HG02852 (cell line): ENCODE data around the gene SF1.

ENCODE experiments used
- ATAC-seq: cut with Tn5 transposase; IDR thresholded peaks from one replicate; pipeline ENCODE4 v1.9.1; 2021; ENCODE audit warnings: mild to moderate bottlenecking, moderate library complexity; ENCODE audit not compliant: unreplicated experiment

Gene SF1

DNA sequence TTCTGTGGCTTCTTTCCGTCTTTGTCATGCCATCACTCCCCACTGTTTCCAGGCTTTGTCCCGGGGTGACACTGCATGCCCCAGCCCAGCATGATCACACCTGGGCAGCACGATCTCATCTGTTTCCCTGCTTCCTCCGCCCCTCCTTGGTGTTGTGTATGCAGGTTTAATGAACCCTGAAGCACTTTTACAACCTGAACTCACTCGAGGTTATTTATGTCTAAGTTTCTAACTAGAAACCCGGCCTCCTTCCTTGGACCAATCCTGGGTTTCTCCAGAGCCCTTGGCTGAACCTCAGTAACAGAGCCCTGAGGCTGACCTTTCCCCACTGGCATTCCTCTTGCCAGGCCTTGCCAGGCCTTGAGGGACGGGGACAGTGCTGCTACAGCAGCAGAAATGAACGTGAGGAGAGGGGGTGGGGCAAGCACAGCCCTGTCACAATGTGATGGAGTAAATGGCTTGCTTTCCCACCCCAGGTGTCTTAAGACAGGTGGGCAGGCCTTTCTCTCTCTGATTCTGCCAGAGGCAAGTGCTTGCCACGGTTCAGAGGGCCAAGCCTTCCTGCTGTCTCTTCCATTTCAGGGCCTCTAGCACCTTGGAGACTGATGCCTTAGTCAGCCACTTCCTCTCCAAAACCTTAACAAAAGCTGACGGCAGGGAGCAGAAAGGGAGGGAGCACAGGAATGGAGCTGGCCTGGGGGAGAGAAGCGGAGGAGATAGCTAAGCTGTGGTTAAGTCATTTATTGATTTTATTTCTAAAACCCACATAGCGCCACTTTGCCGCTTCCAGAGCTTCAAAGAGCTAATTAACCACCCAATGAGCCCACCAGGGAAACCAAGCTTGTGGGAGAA, 15.4 kb downstream of the SF1 start:
- no peak for ATAC-seq

DNA sequence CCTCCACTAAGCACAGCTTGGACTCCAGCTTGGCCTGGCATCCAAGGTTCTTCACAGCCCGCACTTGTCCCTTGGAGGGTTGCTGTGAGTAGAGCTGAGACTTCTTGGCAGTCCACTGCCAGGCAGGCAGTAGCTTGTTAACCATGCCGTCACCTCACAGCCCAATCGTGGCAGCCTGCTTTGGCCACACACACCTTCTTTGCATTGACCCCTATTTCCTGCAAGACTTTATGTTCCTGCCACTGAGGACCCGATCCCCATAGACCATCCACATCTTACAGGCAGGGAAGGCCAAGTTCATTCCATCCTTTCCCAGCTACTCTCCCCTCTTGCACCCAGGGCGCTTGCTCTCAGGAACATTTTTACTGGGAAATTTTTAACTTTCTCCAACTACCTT, 16.1 kb downstream of the SF1 start:
- ATAC-seq = no peak

DNA sequence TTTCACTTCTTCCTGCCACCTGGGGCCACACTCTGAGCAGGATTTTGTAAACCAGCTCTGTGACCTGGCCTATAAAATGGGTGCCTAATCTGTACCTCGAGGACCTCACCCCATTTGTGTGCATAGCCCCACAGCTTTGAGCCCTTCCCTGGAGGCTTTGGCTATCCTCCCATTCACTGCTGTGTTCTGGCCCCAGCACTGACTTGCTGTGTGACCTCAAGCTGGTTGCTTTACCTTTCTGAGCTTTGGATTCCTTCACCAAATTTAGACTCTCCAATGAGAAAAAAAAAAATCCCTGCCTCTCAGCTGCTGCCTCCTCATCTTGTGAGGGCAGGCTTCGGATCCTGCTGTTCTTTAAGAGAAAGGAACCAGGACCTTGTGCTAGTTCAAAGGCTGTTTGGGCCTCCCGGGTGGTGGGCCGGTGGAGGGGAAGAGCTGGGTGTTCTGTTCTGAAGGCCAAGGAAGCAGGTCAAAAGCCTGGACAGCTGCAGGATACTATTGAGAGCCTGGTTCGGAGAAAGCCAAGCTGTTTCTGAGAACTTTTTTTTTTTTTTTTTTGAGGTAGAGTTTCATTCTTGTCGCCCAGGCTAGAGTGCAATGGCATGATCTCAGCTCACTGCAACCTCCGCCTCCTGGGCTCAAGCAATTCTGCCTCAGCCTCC, 17.5 kb downstream of the SF1 start:
- ATAC-seq = no peak

DNA sequence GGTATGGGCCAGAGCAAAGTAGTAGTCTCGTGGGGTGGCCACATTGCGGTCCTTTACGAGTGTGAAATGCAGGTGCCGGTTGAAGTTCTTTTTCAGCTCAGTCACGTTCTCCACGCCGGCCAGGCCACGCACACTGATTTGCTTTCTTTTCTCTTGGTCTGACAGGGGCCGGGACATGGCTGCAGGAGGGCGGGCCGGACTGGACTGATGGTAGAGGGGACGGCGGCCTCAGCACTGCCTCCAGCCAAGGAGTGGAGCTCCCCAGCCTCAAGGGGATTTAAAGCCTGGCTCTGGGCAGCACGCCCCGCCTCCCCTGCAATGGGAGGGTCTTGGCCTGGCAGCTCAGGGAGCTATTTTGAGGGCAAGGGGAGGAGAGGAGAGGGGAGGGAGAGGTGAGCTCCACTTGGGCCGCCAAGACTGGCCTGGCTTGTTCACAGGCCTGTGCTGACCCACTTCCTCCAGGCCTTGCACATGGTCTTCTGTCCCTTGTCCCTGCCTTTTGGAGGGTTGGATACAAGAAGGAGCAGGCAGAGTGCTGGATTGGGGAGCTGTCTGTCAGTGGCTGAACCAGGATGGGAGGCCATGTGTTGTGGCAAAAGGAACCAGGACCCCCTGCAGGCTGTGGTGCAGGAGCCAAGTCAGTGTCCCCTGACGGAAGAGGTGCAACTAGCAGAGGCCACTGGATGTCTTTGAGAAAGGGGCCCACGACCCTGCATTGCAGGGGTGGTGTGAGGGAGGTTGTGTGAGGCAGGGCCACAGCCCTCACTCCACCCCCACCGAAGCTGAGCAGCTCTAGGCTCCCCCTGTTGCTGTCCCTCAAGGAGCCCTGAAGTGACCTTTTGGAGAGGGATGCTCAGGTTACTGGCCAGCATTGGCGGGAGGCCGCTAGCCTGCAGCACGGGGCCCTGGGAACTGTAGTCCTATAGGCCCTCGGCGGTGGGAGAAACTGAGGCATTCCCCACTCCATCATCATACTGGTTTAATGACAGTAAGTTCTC, 18.3 kb downstream of the SF1 start, which contains the start of gene PYGM:
TSS of gene PYGM (minus strand) at position 253 of the 998 bp plus-strand sequence. CDS start at position 177, 76 bp downstream.
- ATAC-seq = no peak

DNA sequence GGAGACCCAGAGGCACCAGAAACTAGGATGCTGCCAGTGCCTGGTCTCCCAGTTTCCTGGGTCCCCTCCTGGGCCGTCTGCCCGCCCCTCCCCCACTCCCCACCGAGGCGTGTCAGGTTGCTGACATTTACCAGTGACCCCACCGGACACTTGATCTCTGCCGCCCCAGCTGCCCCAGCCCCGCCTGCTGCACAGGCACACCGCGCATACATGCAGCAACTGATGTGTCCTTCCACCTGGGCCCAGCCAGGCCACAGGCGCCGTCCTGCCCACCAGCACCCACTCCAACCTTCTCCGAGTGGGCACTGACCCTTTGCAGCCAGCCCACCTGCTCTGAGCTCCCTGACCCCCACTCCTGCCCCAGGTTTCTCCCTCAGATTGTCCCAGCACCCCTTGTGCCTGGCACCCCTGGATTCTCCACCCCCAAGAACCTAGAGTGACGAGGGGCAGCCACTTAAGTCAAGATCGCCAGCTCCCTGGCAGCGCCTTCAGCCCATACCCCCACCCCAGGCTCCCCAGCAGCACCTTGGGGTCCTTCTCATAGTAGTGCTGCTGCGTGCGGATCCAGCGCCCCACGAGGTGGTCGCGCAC, 19.1 kb downstream of the SF1 start:
- no peak for ATAC-seq

DNA sequence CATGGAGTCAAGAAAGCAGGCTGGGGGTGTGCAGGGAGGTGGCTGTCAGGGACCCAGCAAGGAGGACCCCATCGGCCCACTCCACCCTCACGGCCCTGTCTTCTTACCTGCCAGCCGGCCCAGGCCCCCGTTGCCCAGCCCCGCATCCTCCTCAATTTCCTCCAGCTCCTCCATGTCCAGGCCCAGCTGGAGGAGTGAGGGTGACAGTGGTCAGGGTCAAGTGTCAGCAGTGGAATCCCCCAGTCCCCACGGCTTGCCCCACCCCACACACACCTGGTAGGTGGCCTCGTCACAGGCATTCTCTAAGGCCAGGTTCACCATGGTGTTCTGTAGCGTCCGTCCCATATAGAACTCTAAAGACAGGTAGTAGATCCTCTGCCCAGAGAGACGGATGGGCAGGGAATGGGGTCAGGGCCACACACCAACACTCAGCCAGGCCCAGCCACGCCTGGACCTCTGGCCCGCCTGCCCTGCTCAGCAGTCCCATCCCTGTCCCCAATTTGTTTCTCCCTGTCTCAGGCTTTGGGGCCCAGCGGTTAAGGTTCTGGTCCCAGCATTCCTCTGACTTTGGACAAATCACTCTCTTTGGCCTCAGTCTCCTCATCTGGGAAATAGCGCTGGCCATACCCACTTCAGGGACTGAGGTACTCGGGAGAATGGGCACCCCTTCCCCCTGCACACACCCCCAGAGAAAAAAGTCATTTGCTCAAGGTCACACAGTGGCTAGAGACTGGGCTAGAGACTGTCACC, 19.8 kb downstream of the SF1 start:
- no peak for ATAC-seq

DNA sequence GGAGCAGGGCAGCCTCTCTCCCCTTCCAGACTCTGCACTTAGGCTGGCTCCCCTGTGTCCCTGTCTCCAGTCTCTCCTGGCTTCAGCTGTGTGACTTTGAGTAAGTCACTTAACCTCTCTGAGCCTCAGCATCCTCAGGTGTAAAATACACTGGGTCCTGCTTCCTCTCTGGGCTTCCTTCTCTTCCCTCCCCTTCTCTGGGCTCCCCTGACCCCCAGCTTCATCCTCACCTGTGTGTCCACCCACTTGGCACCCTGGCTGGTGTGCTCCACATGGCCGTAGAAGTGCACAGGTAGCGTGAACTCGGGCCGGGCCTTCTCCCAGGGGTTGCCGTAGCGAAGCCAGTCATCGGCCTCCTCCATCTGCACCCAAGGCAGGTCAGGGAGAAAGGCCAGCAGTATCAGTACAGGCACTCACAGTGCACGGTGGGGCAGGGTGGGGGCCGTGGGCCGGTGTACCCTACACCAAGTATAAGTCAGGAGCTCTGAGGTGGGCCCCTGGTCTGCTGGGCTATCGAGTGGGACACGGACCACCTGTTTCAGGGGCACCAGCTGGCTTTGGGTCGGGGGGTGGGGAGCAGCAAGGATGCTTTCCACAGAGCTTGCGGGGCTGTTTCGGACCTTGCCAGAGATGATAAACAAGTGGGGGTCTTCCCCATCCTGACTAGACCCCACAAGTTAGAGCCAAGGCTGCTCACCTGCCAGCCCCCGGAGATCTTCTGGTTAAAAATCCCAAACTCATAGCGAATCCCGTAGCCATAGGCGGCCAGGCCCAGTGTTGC, 20.6 kb downstream of the SF1 start:
- ATAC-seq = no peak

DNA sequence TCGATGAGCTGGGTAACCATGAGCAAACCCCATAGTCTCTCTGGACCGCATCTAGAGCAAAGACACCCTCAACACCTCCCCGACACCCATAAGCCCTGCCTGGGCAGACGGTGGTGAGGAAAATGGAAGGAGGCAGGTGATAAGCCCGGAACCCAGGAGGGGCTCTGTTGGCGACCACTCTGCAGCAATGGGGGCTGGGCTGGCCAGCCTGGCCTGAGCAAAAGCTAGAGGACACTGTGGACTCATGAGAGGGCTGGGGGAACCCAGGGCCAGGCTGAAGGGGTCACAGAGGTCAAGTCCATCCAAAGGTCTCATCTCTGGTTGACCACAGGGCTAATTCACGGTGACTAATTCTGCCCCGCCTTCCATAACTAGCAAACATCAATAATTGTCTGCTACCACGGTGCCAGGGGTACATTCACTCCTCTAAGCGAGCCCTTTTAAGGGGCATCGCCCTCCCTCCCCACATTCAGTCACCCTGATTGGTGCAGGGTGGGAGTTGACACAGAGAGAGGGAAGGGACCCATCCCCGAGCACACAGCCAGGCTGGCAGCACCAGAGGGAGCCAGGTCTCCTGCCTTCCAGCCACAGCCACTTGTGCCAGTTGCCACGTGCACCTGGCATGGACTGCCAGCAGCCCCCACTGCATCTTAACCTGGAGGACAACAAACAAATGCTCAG, 22.5 kb downstream of the SF1 start:
- no peak for ATAC-seq

DNA sequence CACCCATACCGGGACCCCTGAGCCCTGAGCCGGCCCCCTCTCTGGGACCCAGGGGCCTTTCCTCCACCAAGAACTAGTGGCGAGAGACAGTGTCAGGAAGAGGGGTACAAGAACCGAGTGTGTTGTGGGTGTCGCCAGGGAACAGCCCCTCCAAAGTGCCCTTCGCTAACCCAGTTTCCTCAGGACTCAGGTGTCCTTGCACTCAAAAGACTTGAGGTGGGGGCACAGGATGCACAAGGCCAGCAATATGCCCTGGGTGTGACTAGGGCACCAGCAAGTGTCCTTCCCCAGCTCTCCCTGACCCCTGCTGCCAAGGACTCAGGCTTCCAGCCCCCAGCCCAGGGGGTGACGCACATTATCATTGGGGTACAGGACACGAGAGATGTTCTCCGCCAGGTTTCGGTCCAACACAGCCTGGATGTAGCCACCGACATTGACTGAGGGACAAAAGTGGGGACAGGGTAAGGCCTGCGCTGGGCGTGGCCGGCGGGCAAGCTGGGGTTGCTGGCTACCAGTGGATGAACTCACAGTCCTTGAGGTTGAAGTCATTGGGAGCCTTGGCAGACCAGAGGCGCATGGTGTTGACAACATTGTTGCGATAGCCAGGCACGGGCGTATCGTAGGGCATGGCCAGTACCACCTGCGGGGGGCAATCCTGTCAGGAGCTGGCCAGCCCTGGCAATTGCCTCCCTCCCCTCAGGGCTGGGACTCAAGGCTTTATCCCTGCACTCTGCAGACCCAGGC, 23.3 kb downstream of the SF1 start:
- no peak for ATAC-seq

DNA sequence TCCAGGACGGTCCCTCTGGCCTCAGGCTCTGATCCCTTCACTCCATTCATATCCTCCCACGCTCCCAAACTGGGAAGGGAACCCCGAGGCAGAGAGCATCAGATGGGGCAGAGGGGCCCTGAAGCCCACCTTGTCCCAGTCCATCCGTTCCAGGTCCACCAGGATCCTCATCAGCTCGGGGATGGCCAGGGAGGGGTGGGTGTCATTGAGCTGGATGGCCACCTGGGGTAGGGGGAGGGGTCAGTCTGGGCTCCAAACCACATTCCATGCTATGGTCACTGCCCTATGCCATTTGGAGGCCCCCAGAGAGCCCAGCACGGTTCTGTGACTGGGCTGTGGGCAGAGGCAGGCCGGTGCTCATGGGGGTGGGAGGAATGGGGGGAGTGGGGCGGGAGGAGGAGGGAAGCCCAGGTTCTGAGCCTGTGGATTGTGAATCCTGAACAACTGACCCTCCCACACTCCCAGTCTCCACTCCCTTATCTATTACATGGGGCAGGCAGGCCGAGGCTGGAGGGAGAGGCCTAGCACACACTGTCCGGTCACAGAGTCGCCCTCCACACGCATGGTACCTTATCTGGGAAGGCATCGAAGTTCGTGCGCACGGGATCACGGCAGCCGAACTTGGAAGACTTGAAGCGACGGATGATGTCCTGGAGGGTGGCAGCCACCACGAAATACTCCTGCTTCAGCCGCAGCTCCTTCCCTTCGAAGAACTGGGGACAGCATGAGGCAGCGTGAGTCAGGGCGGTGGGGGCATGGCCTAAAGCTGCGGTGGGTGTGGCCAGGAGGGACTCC, 24.0 kb downstream of the SF1 start:
- no peak for ATAC-seq

DNA sequence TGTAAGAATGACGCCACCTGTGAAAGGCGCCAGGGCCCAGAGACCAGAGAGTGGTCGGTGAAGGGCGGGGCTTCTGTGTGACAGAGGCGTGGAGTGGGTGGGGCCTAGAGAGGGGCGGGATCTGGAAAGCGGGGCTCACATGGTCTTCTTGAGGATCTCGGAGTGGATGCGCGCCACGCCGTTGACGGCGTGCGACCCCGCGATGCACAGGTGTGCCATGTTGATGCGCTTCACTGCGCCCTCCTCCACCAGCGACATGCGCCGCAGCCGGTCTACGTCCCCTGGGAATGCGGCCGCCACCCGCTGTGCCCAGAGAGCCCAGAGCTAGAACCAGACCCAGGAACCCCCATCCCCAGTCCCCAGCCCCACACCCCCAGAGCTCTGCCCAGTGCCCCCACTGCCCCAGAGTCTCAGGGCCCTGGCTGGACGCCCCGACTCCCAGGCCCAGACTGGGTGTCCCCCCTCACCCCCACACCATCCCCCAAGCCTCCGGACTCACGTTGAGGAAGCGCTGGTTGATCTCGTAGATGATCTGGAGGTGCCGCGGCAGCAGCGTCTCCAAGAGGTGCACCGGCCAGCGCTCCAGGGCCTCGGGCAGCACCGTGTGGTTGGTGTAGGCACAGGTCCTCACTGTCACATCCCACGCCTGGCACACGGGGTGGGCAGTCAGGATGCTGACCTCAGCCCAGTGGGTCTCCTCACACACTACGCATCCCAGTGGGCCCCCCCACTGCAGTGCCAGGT, 24.8 kb downstream of the SF1 start:
- ATAC-seq = no peak

DNA sequence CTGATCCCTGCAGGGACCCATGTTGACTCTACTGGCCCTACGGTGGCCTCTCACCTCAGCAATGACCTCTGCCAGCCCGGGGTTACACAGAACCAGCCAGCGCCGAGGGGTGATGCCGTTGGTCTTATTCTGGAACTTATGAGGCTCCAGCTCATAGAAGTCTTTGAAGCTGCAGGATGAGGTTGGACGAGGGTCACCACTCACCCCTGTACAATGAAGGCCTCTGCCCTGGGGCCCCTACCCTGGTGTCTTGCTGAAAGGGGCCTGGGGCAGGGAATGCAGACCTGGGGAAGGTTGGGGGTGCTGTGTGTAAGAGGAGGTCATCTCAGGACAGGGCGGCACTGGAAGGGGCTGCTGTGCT, 25.3 kb downstream of the SF1 start:
- ATAC-seq = no peak

DNA sequence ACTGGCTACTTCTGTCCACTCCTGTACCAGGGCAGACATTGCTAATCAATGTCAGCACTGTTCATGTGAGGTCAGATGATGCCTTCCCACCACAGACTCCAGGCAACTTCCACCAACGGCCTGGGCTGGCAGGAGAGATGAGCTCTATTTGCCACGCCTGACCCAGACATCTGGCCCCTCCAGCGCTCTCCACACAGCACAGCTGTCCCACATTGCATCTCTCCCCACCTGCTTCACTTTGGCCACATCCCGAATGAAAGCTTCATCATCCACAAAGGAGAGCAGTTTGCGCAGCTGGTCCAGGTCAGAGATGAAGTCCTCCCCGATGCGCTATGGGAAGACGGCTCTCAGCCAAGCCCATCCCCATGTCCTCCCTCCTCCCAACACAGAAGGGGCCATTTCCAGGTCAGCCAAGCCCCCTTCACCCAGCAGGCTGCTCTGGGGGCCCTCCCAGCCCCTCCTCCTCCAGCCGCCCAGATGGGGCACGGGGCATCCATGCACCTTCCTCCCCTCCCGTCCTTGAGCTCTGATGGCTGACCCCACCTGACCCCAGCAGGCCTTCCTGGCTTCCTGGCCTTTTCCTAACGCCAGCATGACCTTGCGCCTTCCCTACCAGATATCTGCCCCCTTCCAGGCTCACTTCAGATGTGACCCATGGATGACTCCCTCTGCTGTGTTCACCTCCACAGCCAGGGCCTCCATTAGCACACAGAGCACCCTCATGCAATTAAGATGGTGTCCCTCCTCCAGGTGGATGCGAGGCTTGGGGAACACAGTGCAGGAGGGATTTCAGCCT, 26.0 kb downstream of the SF1 start:
- ATAC-seq = no peak

DNA sequence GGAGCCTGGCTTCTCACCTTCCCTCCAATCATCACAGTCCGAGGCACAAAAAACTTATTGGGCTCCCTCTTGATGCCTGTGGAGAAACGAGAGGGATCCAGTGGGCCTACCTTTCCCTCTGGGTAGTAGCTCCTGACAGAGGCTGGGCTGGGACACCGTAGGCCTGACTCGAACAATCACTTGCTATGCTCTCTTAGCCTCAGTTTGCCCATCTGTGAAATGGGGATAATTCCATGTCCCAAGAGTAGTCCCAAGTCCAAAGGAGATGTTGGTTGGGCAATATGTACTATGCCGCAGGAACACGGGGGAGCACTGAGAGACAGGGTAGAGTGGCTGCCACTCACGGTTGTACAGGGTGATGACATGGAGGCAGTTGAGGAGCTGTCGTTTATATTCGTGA, 26.8 kb downstream of the SF1 start:
- ATAC-seq = no peak

DNA sequence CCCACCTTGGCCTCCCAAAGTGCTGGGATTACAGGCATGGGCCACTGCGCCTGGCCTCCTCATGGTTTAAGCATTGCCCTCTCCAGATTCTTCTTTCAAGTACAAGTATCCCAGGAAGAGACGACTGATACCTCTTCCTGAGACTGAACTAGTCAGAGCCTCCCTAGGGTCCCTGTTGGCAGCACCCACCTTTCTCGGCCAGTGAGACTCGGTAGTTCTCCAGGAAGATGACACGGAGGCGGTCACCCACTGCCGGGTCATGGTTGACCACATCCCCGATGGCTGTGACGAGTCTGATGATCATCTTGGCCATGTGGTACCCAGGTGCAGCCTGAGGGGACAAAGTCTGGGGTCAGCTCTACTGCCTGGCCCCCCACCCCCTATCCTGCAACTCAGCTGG, 27.2 kb downstream of the SF1 start:
- ATAC-seq = no peak
